ENCODE measurements around the gene TMPRSS7.

Gene TMPRSS7

GRCh38 chr3:112034436-112034835, at the start of gene TMPRSS7:
Gene TMPRSS7 (plus strand): TSS chr3:112034736. CDS start chr3:112034846, 110 bp downstream.
- DNase-seq: no peak

GRCh38 chr3:111986800-111987199, 47.7 kb upstream of the TMPRSS7 start:
- no peak for DNase-seq

- peak in 1 of 2 donors; percentile 67 for DNase-seq
These were observed 45.4 kb upstream of the TMPRSS7 start for GRCh38 chr3:111989061-111989678.

- DNase-seq: no peak
These were observed 41.5 kb upstream of the TMPRSS7 start for GRCh38 chr3:111993038-111993437.

DNA sequence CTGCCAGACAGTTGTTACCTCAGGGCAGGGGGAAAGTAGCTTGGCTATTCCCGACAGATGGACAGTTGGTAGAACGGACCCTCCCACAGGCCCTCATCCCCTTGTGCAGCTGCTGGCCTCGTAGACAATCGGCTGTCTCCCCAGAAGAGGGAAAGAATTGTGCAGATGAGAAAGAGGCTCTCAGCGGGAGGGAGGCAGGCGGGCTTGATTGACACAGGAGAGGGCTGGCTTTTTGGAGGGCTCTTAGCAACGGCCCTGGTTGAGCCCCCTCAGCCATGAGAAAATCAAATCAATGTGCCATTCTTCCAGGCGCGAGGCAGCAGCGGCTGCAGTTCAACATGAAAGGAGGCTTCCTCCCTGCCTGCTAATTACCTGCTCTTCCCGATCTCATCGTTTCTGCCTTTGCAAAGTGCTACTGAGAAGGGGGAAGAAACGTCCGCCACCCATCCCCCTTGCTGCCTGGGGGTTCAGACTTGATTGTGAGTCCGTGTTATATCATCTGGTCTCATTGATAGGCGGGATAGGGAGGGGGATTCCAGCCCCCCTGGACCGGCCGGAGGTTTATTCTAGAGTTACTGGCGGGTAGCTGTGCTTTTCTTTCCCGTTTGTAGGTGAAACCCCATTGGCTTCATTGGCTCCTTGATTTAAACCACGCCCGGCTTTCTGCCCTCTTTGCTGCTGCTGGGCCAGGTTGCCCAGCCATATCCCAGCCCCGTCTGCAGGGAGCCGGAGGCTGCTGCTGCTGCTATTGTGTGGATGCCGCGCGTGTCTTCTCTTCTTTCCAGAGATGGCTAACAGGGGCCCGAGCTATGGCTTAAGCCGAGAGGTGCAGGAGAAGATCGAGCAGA, 35.7 kb upstream of the TMPRSS7 start, which contains the start of gene TAGLN3:
Gene TAGLN3, plus strand, starts transcription at position 287 of the 848 bp plus-strand sequence. Its CDS starts 501 bp downstream, at position 788.
- peak; percentile 32 to 70 for DNase-seq

GRCh38 chr3:111999484-112000324, 34.8 kb upstream of the TMPRSS7 start:
- DNase-seq: peak in 1 of 2 donors; percentile 53

- DNase-seq: no peak
These were observed 34.2 kb upstream of the TMPRSS7 start for GRCh38 chr3:112000367-112000771.

- no peak for DNase-seq
These were observed 33.6 kb upstream of the TMPRSS7 start for GRCh38 chr3:112000966-112001365.

GRCh38 chr3:112001526-112001925, 33.0 kb upstream of the TMPRSS7 start:
- no peak for DNase-seq

DNA sequence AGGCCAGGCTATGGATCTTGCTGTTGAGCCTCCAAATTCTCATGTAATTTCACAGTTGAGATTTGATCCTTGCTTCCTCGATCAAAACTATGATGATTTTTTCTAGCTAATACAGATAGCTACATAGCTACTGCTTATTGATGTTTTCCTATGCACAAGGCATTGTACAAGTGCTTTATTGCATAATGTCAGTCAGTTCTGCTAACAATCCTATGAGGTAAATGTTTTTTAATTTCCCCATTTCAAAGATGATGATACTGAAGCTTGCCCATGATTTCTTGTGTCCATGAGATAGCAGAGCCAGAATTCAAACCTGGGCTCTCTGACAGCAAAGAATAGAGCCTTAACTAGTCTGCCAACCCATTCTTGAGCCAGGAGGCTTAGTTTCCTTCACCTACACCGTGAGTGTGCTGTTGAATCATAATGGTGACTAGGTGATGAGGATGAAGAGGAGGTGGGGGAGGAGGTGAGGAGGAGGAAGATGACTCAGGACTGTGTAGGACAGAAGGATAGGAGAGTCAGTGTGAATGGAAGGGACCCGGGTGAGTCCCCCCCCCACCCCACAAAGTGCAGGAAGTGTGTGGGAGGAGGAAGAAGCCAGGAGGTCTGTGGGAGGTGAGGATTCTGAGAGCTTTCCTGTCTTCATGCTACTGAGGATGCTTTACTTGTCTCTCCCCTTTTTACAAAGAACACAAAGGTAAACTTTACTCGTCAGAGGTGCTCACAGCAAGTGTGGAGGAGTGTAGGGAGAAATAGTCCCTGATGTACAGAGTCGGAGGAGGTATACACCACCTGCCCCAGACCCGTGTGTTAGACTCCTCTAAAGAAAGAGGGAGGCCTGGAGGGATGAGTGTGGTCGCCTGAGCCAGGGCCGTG, 32.2 kb upstream of the TMPRSS7 start:
- no peak for DNase-seq

DNA sequence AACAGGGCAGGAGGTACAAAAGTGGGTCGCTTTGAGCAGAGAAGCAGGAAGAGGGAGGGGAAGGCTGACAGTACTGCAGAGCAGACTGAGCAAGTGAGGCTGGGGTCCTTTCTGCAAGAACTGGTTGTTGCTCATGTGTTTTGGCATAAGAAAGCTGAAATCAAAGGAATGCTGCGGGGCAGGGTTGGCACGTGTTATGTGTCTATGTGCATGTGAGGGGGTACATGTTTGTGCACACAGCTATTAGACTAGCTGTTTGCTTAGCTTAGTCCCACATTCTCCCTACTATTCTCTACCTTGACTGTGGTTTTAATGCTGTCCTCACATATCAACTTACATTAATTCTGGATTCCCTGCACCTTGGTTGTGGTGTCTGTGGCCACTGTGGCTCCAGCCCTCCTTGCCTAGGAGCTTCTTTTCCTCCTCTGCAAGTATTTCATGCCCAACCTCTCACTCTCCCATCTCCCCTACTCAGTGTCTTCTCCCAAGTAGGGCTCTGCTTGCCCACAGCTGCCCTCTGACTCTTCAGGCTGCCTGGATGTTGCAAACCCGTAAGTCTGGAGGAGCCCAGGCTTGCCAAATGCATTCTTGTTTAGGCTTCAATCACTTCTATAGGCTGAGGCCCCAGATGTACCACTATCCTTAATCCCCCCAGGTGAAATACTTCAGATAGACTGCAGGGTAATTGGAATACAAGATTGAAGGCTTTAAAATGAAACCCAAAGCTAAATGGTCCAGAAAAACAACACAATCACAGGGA, 31.0 kb upstream of the TMPRSS7 start:
- DNase-seq: no peak

GRCh38 chr3:112004187-112004586, 30.3 kb upstream of the TMPRSS7 start:
- DNase-seq: no peak

- no peak for DNase-seq
These were observed 29.9 kb upstream of the TMPRSS7 start for GRCh38 chr3:112004669-112005068.

DNA sequence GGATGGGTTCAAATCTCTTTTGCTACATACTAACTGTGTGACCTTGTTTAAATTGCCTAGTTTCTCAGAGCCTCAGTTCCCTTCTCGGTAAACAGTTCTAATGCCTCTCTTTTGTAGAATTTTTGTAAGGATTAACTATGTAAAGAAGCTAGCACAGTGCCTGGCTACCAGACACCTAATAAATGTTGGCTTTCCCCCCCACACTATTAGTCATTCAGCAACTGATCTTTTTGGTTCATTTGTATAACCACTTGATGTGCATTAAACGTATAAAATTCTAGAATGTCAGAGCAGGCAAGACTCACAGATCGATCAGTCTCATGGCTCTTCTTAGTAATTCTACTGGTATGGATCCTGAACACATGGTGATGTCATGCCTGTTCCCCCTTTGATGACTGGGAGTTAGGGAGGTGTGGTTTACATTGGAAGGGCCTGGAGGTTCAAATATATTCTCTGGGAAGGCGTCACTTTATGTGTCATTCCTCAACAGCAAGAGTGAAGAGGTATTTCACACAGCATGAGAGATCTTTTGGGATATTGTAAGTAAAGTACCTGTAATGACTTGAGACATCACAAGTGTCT, 29.4 kb upstream of the TMPRSS7 start:
- no peak for DNase-seq

GRCh38 chr3:112007633-112008032, 26.9 kb upstream of the TMPRSS7 start:
- DNase-seq: no peak

GRCh38 chr3:112009670-112010069, 24.9 kb upstream of the TMPRSS7 start:
- DNase-seq: no peak

DNA sequence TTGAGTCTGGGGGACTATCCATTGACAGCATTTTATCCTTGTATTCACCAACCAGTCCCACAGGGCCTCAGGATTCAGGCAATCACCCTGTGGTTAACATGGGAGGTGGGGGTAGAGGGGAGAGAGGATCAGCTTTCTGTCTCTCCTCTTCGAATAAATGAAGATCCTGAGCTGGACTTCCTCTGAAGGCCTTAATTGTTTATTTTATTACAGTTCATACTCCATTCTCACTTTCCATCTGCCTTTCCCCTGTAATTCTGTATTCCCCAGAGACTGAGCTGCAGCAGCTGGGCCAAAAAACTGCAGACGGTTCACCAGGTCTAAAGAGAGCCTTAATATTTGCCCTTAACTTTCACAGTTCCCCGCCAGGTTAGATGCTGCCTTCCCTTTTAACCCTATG, 23.9 kb upstream of the TMPRSS7 start:
- no peak for DNase-seq

GRCh38 chr3:112011376-112011940, 23.1 kb upstream of the TMPRSS7 start:
- no peak for DNase-seq

DNA sequence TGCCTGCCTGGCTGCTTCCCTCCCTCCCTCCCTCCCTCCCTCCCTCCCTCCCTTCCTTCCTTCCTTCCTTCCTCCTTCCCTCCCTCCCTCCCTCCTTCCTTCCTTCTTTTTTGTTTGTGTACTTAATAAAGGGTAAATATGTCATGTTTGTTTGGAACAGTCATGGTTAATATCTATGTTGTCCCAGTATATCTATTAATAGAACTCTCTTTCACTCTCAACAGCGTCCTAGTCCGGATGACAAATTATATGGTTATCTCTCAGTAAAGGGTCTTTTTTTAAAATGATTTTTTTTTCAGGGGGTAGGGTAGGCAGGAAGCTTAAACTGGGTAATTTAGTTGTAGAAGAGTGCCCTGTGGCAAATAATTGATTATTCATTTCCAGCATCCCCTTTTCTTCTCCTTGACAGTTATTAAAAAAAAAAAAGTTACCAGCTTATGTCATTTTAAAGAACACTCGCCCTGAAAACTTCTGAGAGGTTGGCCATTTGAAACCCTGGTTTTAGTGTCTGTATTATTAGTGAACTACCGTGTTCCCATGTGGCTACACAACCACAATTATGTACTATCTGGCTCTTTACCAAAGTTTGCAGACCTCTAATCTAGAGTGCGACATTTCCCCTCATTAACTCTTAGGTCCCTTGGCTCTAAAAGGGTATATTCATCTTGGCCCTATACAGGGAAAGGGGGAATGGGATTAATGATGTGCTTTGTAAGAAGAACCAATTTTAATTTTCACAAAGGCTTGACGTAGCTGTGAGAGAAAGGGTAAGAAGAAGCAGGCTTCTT, 22.1 kb upstream of the TMPRSS7 start:
- DNase-seq: no peak
